ENCODE measurements around the gene DIP2C.
"Not testable (repeated sequence)": the region's sequence is repeated elsewhere in the genome, so short reads cannot be mapped to it uniquely, and the experiment has no call there.

The DIP2C gene

DNA sequence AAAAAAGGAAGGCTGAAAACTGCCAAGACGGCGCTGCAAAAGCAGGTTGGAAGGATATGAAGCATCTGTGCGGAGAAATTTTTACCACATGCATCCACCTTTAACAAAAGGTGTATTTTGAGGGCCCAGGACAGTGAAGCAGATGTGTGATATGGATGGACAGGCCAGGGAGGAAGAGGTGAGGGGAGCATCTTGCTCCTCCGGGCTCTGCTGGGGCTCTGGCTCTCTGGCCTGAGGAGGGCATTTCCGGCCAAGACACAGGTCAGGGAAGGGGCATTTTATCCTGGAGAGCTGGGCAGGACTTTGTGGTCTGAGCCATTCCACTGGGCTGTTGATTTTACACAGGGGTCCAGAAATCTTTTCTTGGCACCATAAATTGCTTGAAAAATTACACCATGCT is 379.1 kb downstream of the DIP2C start:
- DNase-seq: no peak

DNA sequence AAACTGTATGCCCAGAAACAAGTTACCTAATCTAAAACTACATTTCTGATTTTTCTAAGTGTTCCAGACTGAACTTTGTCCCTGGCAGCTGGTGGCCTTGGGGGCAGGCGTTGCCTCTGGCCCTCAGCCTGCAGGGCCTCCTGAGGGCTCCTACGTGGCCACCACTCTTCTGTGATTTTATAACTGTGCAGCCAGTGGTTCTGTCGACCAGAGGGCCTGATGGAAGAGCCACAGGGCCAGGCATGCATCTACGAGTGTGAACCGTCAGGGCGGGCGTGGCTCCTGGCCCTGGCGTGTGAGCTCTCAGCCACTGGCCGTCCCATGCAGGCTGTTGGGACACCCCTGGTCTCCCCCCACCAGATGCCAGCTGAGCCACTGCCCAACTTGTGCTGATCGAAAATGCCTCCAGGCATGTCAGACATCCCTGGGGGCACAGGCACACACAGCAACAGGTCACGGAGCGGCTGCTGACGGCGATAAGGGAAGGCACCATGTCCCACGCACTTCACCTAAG is 380.8 kb downstream of the DIP2C start:
- no peak for DNase-seq

- DNase-seq: no peak
Observed at GRCh38 chr10:308101-308500, 381.4 kb downstream of the DIP2C start.

DNA sequence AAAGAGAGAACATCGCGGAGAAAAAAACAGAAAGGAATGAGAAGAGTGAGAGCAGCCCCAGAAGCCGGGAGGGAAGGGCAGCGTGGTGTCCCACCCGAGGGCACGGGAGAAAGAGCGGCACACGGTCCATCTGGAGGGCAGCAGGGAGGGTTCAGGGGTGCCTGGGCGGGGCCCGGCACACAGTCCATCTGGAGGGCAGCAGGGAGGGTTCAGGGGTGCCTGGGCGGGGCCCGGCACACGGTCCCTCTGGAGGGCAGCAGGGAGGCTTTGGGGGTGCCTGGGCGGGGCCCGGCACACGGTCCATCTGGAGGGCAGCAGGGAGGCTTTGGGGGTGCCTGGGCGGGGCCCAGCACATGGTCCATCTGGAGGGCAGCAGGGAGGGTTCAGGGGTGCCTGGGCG is 381.8 kb downstream of the DIP2C start:
- DNase-seq: no peak

GRCh38 chr10:306675-307185 is 382.7 kb downstream of the DIP2C start:
- DNase-seq: no peak

GRCh38 chr10:306007-306674 is 383.3 kb downstream of the DIP2C start:
- no peak for DNase-seq

DNA sequence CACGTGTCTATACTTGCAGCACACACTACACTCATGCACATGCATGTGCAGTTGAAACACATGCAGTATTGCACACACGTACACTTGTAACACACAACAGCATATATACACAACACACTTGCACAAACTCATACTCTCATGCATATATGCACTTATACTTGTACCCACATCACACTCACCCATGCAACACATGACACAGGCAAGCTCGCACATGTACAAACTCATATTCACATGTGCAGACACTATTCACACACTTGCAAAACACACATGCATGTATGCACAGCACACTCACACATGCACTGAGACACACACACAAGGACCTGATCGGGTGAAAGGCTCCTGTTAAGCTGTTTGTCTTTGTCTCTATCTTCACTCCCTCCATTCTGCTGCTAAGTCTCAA is 384.4 kb downstream of the DIP2C start:
- DNase-seq: no peak

DNA sequence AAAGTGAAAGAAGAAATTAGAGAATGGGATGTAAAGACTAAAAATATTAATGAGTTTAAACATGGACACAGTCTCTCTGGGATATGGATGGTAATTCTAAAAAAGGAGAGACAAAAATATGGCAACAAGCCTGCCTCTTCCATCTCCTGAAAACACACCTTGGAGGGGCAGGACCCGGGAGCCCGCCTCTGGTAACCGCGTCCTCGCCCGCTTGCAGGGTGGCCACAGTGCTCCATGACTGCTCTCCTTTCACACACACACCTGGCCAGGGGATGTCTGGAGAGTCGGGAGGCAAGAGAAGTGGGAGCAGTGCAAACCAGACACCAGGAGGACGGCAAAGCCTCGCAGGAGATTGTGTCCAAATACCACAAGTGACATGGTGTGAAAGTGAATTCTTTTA is 387.9 kb downstream of the DIP2C start:
- no peak for DNase-seq

GRCh38 chr10:300580-300979 is 388.9 kb downstream of the DIP2C start:
- DNase-seq: not testable (repeated sequence)

DNA sequence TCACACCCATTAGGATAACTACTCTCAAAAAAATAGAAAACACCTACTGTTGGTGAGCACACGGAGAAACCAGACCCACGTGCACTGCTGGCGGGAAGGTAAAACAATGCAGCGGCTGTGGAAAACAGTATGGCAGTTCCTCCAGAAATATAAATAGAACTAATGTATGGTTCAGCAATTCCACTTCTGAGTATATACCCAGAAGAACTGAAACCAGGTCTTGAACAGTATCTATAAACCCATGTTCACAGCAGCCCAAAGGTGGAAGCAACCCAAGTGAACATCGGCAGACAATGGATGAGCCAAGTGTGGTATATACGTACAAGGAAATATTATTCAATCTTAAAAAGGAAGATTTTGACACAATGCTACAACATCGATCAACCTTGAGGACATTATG is 389.5 kb downstream of the DIP2C start:
- no peak for DNase-seq

DNA sequence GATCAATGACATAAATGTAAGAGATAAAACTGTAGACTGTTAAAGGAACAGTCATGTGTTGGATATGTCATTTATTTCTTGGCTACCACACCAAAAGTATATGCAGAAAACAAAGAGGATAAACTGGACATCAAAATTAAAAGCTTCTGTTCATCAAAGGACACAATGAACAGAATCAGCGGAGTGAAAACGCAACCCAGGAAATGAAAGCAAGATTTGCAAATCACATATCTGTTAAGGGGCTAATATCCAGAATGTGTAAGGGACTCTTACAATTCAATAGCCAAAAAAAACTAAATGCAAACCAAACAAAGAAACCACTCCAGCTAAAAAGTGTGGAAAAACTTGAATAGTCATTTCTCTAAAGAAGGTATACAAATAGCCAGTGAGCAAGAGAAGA is 390.0 kb downstream of the DIP2C start:
- no peak for DNase-seq

DNA sequence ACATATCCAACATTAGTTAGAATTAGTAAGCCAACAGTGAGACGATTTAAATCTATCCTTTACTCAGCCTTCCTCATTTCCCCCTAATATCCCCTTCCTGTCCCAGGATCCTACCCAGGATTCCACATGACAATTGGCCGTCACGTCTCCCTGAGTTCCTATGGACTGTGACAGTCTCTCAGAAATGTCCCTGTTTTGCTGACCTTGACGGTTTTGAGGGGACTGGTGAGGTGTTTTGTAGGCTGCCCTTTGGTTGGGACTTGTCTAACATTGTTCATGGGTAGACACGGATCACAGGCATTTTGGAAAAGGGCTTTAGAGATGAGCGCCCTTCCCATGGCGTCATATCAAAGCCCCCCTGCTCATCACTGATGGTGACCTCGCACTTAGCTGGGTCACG is 391.4 kb downstream of the DIP2C start:
- no peak for DNase-seq

DNA sequence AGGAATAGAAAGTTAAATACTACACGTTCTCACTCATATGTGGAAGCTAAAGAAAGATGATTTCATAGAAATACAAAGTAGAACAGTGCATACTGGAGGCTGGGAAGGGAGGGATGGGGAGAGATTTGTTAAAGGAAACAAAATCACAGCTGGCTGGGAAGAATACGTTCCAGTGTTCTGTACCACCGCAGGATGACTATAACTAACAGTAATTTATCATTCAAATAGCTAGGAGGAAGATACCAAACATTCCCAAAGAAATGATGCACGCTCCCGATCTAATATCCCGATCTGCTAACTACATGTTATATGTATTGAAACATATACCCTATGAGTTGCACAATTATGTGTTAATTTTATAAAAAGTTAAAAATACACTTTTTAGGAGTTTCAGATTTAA is 391.9 kb downstream of the DIP2C start:
- DNase-seq: no peak

DNA sequence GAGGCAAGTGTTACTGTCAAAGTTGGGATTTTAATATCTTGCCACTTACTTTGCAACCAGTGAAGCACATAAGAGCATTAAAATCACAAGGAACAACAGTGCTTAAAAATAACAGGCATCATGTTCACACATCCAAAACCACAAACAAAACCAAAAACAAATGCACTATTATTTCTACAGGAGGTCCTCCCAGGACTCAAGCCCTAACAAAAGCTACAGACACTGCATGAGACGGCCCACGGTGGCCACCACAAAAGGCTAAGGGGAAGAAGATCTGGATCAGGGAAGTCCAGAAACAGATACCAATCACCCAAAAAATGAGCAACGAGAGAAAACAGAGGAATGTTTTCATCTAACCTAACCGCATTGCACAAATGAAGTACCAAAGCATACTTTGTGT is 395.8 kb downstream of the DIP2C start:
- DNase-seq: no peak

GRCh38 chr10:290026-290725 is 399.3 kb downstream of the DIP2C start:
- no peak for DNase-seq

DNA sequence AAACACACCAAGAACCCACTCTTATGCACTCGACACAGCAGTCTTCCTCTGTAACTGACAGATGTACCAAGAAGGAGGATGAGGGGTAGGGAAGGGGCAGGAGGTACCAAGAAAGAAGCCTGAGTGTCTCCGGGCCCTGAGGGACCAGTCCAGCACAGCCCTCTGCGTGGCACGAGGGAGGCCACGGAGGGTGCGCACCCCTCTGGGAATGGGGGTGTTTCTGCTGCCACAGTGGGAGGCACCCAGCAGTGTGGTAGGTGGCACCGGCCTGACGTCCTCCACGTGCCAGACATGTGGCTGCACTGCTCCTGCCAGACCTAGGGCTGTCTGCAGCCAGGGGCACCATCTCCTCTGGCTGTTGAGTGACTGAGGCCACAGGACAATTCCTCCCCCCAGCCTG is 399.9 kb downstream of the DIP2C start:
- DNase-seq: no peak

GRCh38 chr10:288316-289200 is 400.9 kb downstream of the DIP2C start:
- no peak for DNase-seq

- no peak for DNase-seq
Observed at GRCh38 chr10:287814-288213, 401.7 kb downstream of the DIP2C start.

DNA sequence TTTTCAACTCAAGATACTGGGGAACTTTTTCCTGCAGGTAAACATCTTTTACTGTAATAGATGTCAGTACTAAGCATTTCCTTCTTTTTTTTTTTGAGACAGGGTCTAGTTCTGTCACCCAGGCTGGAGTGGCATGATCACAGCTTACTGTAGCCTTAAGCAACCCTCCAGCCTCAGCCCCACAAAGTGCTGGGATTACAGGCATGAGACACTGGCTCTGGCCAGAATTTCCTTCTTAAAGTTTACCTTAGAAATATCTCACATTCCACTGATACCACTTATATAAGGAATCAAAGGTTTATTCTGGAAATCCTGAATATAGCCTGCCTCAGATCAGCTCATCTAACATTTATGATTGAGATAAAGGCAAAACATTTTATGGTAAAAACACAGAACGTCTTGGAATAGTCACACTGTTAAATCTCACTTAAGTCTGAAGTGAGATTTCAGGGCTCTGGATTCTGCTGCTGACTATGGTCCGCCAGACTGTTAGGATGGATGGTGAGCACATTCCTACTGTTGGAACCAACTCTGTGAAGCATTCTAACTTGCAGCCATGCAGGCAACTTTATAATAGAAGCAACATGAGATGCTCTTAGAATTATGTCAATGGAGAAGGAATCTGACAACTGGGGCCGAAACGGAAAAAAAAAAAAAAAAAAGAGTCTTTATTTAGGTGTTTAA is 402.3 kb downstream of the DIP2C start:
- DNase-seq: no peak

GRCh38 chr10:285216-285615 is 404.3 kb downstream of the DIP2C start:
- no peak for DNase-seq

- DNase-seq: no peak
Observed at GRCh38 chr10:283916-284356, 405.5 kb downstream of the DIP2C start.

DNA sequence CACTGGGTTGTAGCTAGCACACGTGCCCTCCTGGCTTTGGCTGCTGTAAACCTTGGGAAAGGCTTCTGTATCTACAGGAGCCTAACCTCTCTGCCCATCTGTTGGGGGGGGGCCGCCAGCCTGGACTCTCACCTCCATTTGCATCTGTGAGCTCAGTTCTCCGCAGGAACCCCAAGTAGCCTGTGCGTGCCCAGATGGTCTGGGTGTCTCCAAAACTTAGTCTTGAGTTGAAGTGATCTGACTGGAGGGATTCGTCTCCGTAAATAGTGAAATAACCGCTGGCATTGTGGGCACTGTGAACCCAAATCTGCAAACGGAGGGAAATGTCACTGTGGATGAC is 406.4 kb downstream of the DIP2C start:
- no peak for DNase-seq

Measured in AML-193 (cell line).